T47D (cell line): Measurements from ENCODE around the gene ZNF205.
"Not testable (repeated sequence)": the region's sequence is repeated elsewhere in the genome, so short reads cannot be mapped to it uniquely, and the experiment has no call there.

Experiments
- DNase-seq, 2 experiments: peaks; one replicate each; pipeline versions ENCODE4 v3.0.0 to v3.0.0-alpha.2; 2011 to 2012; ENCODE audit warnings: low read depth in 1 of 2, low spot score in 1 of 2
- JUND ChIP-seq: IDR thresholded peaks from 2 replicates; pipeline ENCODE4 v1.6.1; 2012; ENCODE audit warnings: low read depth
- in situ Hi-C: cut with HindIII; loops from 2 replicates; pipeline ENCODE4 v1.10.0; 2016; ENCODE audit warnings: low sequenced_read_pairs, low pct_unique_long_range_greater_than_20kb

ZNF205 gene

GRCh38 chr16:3112058-3112880 is at the start of gene ZNF205:
Gene ZNF205 (plus strand): TSS chr16:3112586. CDS start chr16:3113431, 845 bp downstream.
- DNase-seq: peak; percentile 92 to 93
- TF ChIP-seq JUND: no peak
- in situ Hi-C loops: no loop called here

GRCh38 chr16:3063625-3064386 is 48.6 kb upstream of the ZNF205 start:
- DNase-seq: no peak
- TF ChIP-seq JUND: no peak
- in situ Hi-C loops: no loop called here

- in situ Hi-C loops: no loop called here
- DNase-seq: no peak
Measured at GRCh38 chr16:3065069-3065741, 47.2 kb upstream of the ZNF205 start, which contains the start of gene IL32. Gene IL32 (plus strand): TSS chr16:3065640. CDS start chr16:3065812, 172 bp downstream.

GRCh38 chr16:3065742-3066439 is 46.5 kb upstream of the ZNF205 start:
- DNase-seq: no peak
- in situ Hi-C loops: no loop called here
- TF ChIP-seq JUND: no peak

More at GRCh38 chr16:3065069-3065741, 47.2 kb upstream of the ZNF205 start, which contains the start of gene IL32:
- TF ChIP-seq JUND: no peak

- in situ Hi-C loops: no loop called here
- no peak for TF ChIP-seq JUND
Measured at GRCh38 chr16:3066440-3066748, 46.0 kb upstream of the ZNF205 start.

GRCh38 chr16:3068487-3068886 is 43.9 kb upstream of the ZNF205 start:
- in situ Hi-C loops: no loop called here
- no peak for DNase-seq

More at GRCh38 chr16:3066440-3066748, 46.0 kb upstream of the ZNF205 start:
- no peak for DNase-seq

GRCh38 chr16:3069146-3069545 is 43.2 kb upstream of the ZNF205 start:
- DNase-seq, in situ Hi-C loops: not testable (repeated sequence)

More at GRCh38 chr16:3068487-3068886, 43.9 kb upstream of the ZNF205 start:
- no peak for TF ChIP-seq JUND

GRCh38 chr16:3070608-3071111 is 41.7 kb upstream of the ZNF205 start:
- no peak for DNase-seq
- no peak for TF ChIP-seq JUND
- in situ Hi-C loops: no loop called here

- TF ChIP-seq JUND: no peak
- DNase-seq: no peak
- in situ Hi-C loops: no loop called here
Measured at GRCh38 chr16:3071655-3072054, 40.7 kb upstream of the ZNF205 start.

- in situ Hi-C loops, DNase-seq: not testable (repeated sequence)
Measured at GRCh38 chr16:3072148-3072547, 40.2 kb upstream of the ZNF205 start.

- DNase-seq, in situ Hi-C loops: not testable (repeated sequence)
Measured at GRCh38 chr16:3072576-3073263, 39.7 kb upstream of the ZNF205 start.
